Raji (cell line): ENCODE data around the gene TMEM181.

Source experiments
- POLR2A ChIP-seq: IDR thresholded peaks from 2 replicates; pipeline ENCODE4 v1.6.1; 2011; ENCODE audit warnings: low read depth, low read length, control low read depth; ENCODE audit not compliant: insufficient read depth

TMEM181 gene

GRCh38 chr6:158633127-158633526 is 73.2 kb downstream of the TMEM181 start:
- no peak for TF ChIP-seq POLR2A

- TF ChIP-seq POLR2A = no peak
These were observed 75.0 kb downstream of the TMEM181 start for GRCh38 chr6:158634695-158635426.

DNA sequence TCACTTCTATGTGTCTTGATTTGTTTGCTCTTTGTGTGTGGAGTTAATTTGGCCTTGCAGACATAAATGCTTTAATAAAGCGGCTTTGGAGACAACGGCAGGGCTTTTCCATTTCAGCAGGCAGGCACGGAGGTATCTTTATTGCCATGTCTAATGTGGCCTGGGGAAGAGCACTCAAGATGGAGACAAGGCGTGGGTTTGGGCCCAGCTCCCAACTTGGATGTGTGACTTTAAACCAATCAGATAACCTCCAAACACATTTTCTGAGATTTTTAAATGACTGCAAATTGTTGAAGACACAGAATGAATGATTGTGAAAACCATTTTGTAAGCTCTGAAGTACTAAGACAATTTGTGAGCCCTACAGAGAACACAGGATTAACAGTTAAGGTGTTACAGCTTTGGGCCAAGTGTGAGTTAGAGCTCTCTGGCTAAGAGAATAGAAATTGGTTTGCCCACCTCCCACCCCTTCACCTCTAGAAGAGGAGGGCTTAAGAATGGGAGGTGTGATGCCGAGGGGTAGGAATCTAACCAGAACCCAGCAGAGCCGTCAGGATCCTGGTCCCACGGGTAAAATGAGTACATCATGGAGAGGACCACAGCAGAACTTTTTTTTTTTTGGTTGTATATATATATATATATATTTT is 75.7 kb downstream of the TMEM181 start:
- no peak for TF ChIP-seq POLR2A

DNA sequence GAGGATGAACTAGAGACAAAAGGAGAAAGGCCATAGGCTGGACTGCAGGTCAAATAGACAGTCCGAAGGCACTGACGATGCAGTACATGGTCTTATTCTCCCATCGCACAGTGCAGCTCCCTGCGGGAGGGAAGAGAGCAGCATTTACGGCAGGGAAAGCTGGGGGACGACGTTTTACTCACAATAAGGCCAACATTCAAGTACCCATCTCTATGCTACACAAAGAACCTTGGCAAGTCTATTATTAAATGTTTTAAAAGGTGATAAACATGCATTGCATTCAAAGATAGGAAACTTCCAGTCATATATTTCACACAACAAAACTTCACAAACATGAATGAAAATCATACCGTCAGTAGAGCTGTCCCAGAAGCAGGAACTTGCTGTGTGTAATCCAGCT is 76.9 kb downstream of the TMEM181 start:
- TF ChIP-seq POLR2A = no peak

- TF ChIP-seq POLR2A = no peak
These were observed 78.5 kb downstream of the TMEM181 start for GRCh38 chr6:158638324-158638854.

GRCh38 chr6:158639056-158639455 is 79.2 kb downstream of the TMEM181 start:
- TF ChIP-seq POLR2A = no peak

DNA sequence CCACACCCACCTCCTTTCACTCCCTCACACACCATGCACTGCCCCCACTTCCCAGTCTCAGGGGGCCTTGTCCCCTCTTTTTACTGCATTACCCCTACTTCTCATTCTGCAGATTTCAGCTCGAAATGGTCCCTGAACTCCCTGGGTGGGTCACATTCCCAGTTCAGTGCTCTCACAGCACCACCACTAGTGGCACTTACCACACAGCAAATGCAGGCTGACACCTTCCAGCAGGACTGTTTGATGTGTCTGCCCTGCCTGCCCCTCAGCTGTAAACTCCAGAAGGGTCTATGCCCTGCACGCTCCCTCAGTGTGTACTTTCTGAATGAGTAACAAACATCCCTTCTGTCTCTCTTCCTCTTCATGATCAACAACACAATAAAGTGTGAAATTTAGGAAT is 80.6 kb downstream of the TMEM181 start:
- TF ChIP-seq POLR2A = no peak

- TF ChIP-seq POLR2A = no peak
These were observed 82.3 kb downstream of the TMEM181 start for GRCh38 chr6:158642097-158642601.

DNA sequence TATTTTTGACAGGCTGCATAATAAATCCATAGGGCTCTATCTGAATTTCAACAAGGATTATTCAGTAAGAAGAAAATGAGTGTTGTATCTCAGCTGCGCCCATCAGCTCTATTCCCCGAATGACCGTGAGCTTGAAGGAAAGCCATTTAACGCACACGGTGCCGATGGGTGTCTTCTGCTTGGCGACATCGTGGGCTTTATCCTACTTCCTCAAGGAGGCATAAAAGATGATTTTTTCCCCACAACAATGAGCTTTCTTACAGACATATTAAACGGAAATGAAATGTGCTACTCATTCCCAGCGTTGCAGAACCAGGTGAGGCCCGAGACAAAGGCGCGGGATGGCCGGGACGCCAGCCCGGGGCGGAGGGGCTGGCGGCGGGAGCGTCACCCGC is 83.9 kb downstream of the TMEM181 start:
- no peak for TF ChIP-seq POLR2A

GRCh38 chr6:158644231-158645063 is 84.6 kb downstream of the TMEM181 start, which contains the start of gene DYNLT1:
Gene DYNLT1, minus strand, starts transcription at chr6:158644743. Its CDS starts 35 bp downstream, at chr6:158644708.
- peak; percentile 97 for TF ChIP-seq POLR2A

- no peak for TF ChIP-seq POLR2A
These were observed 85.5 kb downstream of the TMEM181 start for GRCh38 chr6:158645064-158646022.

GRCh38 chr6:158646023-158646910 is 86.4 kb downstream of the TMEM181 start:
- TF ChIP-seq POLR2A = no peak

DNA sequence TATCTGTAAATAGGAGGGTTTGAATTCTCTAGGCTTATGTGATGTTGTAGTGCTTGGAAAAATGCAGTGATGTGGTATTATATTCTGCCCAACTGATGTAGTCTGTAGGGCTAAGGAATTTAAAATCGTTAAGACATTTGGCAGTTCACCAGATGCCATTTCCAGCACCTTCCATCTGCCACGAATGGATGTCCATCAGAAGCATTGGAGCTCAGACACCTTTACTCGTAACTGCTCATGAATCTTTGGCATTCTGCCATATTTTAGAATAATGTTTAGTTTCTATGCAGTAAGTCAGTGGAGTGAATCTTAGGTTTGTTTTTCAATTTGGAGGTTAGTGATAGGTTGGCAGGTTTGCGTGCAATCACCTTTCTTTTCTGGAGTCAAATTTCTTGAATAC is 87.6 kb downstream of the TMEM181 start:
- no peak for TF ChIP-seq POLR2A
